Coronary artery (tissue), 2 donors: Measurements from ENCODE around the gene CCDC154.
A peak's percentile ranks its signal among the peaks of the same experiment; 100 is the strongest.

ENCODE experiments used
- DNase-seq: peaks from one replicate; pipeline ENCODE4 v3.0.0-alpha.2; 2017; ENCODE audit warnings: low spot score
- H3K27ac ChIP-seq, 2 donors: fragments of 200-600 bp; sonication (generic); one replicate each; pipeline ENCODE4 v1.5.1; 2016 to 2019
- H3K4me3 ChIP-seq: fragments of 200-600 bp; sonication (generic); 2 replicates; pipeline ENCODE4 v1.5.1; 2016; ENCODE audit warnings: mild to moderate bottlenecking, moderate library complexity
- TF ChIP-seq, protein P1 (sequence below): fragments of 200-600 bp; sonication (generic); IDR thresholded peaks from one replicate; pipeline ENCODE4 v1.5.1; 2019; ENCODE audit warnings: antibody characterized with exemption

CCDC154 gene

DNA sequence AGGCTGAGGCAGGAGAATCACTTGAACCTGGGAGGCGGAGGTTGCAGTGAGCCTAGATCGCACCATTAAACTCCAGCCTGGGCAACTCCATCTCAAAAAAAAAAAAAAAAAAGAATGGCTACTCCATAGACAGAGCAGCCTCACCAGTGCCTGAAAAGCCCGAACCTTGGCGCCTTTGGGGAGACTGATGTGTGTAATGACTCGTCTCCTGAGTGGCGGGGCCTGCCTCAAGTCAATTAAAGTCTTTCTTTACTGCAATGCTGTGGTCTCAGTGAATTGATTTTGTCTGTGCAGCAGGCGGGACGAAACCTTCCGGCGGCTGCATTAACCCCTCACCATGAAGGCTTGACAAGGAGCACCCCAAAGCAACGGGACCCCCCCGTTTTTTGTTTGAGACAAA is 20.3 kb downstream of the CCDC154 start:
- DNase-seq, result no peak
- TF ChIP-seq, protein P1, sequence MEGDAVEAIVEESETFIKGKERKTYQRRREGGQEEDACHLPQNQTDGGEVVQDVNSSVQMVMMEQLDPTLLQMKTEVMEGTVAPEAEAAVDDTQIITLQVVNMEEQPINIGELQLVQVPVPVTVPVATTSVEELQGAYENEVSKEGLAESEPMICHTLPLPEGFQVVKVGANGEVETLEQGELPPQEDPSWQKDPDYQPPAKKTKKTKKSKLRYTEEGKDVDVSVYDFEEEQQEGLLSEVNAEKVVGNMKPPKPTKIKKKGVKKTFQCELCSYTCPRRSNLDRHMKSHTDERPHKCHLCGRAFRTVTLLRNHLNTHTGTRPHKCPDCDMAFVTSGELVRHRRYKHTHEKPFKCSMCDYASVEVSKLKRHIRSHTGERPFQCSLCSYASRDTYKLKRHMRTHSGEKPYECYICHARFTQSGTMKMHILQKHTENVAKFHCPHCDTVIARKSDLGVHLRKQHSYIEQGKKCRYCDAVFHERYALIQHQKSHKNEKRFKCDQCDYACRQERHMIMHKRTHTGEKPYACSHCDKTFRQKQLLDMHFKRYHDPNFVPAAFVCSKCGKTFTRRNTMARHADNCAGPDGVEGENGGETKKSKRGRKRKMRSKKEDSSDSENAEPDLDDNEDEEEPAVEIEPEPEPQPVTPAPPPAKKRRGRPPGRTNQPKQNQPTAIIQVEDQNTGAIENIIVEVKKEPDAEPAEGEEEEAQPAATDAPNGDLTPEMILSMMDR, result no peak
- Histone ChIP-seq H3K27ac (no peak overlapping the region), H3K4me3 (no peak overlapping the region)

GRCh38 chr16:1422076-1422475 is 22.3 kb downstream of the CCDC154 start:
- no peak overlapping the region for H3K4me3 ChIP-seq
- peak overlapping the region in 1 of 2 donors; percentile 97 for H3K27ac ChIP-seq
- TF ChIP-seq, protein P1, result no peak
- DNase-seq, result no peak

- H3K4me3 ChIP-seq, result peak overlapping the region; percentile 94
- DNase-seq, result no peak
- peak overlapping the region; percentile 11 to 97 for H3K27ac ChIP-seq
- TF ChIP-seq, protein P1, result no peak
Observed at GRCh38 chr16:1420111-1420539, 24.2 kb downstream of the CCDC154 start.

GRCh38 chr16:1416521-1416941 is 27.8 kb downstream of the CCDC154 start:
- TF ChIP-seq, protein P1, result no peak
- DNase-seq, result no peak
- Histone ChIP-seq H3K27ac (no peak overlapping the region), H3K4me3 (no peak overlapping the region)

DNA sequence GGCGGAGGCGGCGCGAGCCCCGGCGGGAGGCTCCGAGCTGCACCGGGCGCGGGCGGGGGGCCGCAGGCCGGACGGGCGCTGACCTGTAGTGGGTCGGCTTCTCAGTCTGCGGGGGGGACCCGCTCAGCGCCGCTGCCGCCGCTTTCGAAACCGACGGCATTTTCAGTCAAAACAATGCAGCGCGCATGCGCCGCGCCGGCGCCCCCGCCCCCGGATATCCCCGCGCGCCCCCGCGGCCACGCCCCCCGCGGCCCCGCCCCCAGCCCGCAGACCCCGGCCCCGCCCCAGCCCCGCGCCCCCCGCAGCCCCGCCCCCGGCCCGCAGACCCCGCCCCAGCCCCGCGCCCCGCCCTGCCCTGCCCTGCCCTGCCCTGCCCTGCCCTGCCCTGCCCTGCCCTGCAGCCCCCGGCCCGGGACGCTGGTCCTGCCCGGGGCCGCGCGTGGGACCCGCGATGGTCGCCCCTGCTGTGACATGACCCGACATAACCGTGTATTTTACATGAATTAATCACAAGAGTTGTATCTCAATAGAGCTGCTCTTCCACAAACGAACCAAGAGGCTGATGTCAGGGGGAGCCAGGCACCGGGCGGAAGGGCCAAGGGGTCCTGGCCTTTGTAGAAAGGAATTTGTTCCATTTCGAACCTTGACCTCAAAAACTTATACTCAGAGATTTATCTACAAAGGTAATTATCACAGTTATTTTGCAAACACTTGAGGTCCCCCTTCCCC is 29.7 kb downstream of the CCDC154 start, which contains the start of gene UNKL:
TSS of gene UNKL (minus strand) at position 173 of the 729 bp plus-strand sequence. CDS start at position 160, 13 bp downstream.
- peak within 1 kb of the TSS; percentile 97 for H3K4me3 ChIP-seq
- DNase-seq, result no peak
- TF ChIP-seq, protein P1, result no peak
- peak within 1 kb of the TSS; percentile 78 to 91 for H3K27ac ChIP-seq

GRCh38 chr16:1413684-1414531 is 30.4 kb downstream of the CCDC154 start:
- Histone ChIP-seq H3K4me3 (peak overlapping the region; percentile 97), H3K27ac (peak overlapping the region; percentile 78 to 91)
- no peak for DNase-seq
- TF ChIP-seq, protein P1, result peak; percentile 59
